Spleen (tissue), 11 donors: ENCODE results near the gene GPNMB. TPM values are rescaled to one million over a fixed set of nuclear protein-coding genes. Genes with fewer than 3 reads are reported as not detected.

Source experiments
- DNase-seq: peaks from one replicate; pipeline ENCODE4 v3.0.0-alpha.2; 2020
- H3K27ac ChIP-seq, 8 donors: fragments of 200-600 bp; sonication (generic) in 7 of 8; 1 replicate in 4 of 8; 2 replicates in 4 of 8; pipeline versions ENCODE4 v1.5.0 to v1.8.0; 2016 to 2021; ENCODE audit warnings: inconsistent platforms in 4 of 8, mild to moderate bottlenecking in 4 of 8, moderate library complexity in 1 of 8
- H3K27me3 ChIP-seq, 7 donors: fragments of 200-600 bp; sonication (generic) in 6 of 7; replicated peaks in 1 of 7; 1 replicate in 4 of 7; 2 replicates in 3 of 7; pipeline versions ENCODE4 v1.5.0 to v1.8.0; 2016 to 2021; ENCODE audit warnings: inconsistent platforms in 3 of 7, mild to moderate bottlenecking in 1 of 7
- H3K36me3 ChIP-seq, 6 donors: fragments of 200-600 bp; sonication (generic) in 5 of 6; 1 replicate in 4 of 6; 2 replicates in 2 of 6; pipeline versions ENCODE4 v1.5.0 to v1.8.0; 2016 to 2021; ENCODE audit warnings: inconsistent platforms in 2 of 6
- H3K4me1 ChIP-seq, 6 donors: fragments of 200-600 bp; sonication (generic) in 5 of 6; 1 replicate in 3 of 6; 2 replicates in 3 of 6; pipeline versions ENCODE4 v1.5.0 to v1.8.0; 2016 to 2021; ENCODE audit warnings: inconsistent platforms in 3 of 6
- H3K4me3 ChIP-seq, 8 donors: fragments of 200-600 bp; sonication (generic) in 7 of 8; 1 replicate in 4 of 8; 2 replicates in 4 of 8; pipeline versions ENCODE4 v1.5.0 to v1.8.0; 2016 to 2021; ENCODE audit warnings: inconsistent platforms in 4 of 8, mild to moderate bottlenecking in 4 of 8, moderate library complexity in 2 of 8
- H3K9me3 ChIP-seq, 8 donors: fragments of 200-600 bp; sonication (generic) in 7 of 8; 1 replicate in 4 of 8; 2 replicates in 4 of 8; pipeline versions ENCODE4 v1.5.0 to v1.8.0; 2016 to 2021; ENCODE audit warnings: inconsistent platforms in 4 of 8
- POLR2A ChIP-seq, 3 donors: fragments of 450-650 bp; IDR thresholded peaks; one replicate each; pipeline ENCODE4 v1.5.1; 2017; ENCODE audit warnings: antibody characterized with exemption in 3 of 3, mild to moderate bottlenecking in 1 of 3
- POLR2AphosphoS5 ChIP-seq, 3 donors: sonication (generic); formaldehyde crosslinking; IDR thresholded peaks; one replicate each; pipeline ENCODE4 v1.5.1; 2017; ENCODE audit warnings: antibody characterized with exemption in 3 of 3
- WGBS, 5 donors: extraction: QIAGEN DNeasy Blood & Tissue Kit in 3 of 5; methylation state at CpG; one replicate each; pipeline versions ENCODE4 v1.1.5 to v1.1.7; 2013 to 2018; 5-methylcytosine and 5-hydroxymethylcytosine counted together
- intact Hi-C: fragments of 100-400 bp; cut with DNase I; formaldehyde crosslinking; loops from one replicate; pipeline ENCODE4 v1.15.0; 2023; ENCODE audit warnings: low total_unique reads
- polyA plus RNA-seq, 3 donors: library from polyadenylated mRNA; stranded (reverse); fragments of 200-250 nt; gene quantifications; one replicate each; pipeline ENCODE4 v1.2.1, GENCODE V29; 2013
- total RNA-seq, 7 donors: library from RNA; depleted of rRNA in 3 of 7; stranded (reverse); fragments of >200 nt in 3 of 7; fragmentation: NEBNext Ultra II Directional in 4 of 7; extraction: Animal tissue kit (Norgen Biotek cat#: 25700) in 4 of 7; gene quantifications; one replicate each; pipeline versions ENCODE4 v1.1.0 to v1.2.1, GENCODE V29; 2016 to 2021
- TF ChIP-seq, protein P1 (sequence below), 11 experiments: fragments of 200-600 bp in 7 of 11; fragments of 450-650 bp in 4 of 11; sonication (generic) in 4 of 11; IDR thresholded peaks in 8 of 11; conservative IDR thresholded peaks in 3 of 11; 1 replicate in 7 of 11; 2 replicates in 4 of 11; pipeline versions ENCODE4 v1.4.0 to v1.8.0; 2016 to 2021; ENCODE audit warnings: antibody characterized with exemption in 11 of 11, inconsistent platforms in 4 of 11, mild to moderate bottlenecking in 1 of 11
- donor health status: healthy with polysubstance abuse.
- donor health status: DM: no; HTN: no; CAD: no; lungs with moderate emphysema.
- donor health status: DM: no; HTN: no; CAD: no.
- donor health status: Bipolar disorder and iron deficiency.
- donor health status: healthy.
- donor health status: DM: no; HTN: no; CAD: no.
- donor health status: DM: yes; HTN: yes; CAD: no.

GPNMB gene
- total and polyA plus RNA-seq, 10 donors = 8.8 to 64.8 (median 28.9) TPM

DNA sequence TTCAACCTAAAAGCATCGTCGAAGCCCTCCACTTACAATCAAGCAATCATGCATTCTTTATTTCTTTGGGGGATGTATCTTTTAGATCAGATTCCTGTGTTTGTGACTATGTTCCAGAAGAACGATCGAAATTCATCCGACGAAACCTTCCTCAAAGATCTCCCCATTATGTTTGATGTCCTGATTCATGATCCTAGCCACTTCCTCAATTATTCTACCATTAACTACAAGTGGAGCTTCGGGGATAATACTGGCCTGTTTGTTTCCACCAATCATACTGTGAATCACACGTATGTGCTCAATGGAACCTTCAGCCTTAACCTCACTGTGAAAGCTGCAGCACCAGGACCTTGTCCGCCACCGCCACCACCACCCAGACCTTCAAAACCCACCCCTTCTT is 13.8 kb downstream of the GPNMB start:
- intact Hi-C loops = no loop called here
- Histone ChIP-seq H3K27ac (no peak overlapping the region), H3K9me3 (no peaks in the 10 kb centered on the region), H3K4me1 (peaks cover 0 to 5% (median 2%) of the 10 kb centered on the region in 6 donors), H3K4me3 (no peak overlapping the region), H3K36me3 (no peaks in the 10 kb centered on the region), H3K27me3 (peaks cover 0 to 4% (median 0%) of the 10 kb centered on the region in 7 donors)
- TF ChIP-seq POLR2A (IDR thresholded peaks at IDR 0.05) (no peak), POLR2AphosphoS5 (IDR thresholded peaks at IDR 0.05) (no peak)
- TF ChIP-seq, protein P1, sequence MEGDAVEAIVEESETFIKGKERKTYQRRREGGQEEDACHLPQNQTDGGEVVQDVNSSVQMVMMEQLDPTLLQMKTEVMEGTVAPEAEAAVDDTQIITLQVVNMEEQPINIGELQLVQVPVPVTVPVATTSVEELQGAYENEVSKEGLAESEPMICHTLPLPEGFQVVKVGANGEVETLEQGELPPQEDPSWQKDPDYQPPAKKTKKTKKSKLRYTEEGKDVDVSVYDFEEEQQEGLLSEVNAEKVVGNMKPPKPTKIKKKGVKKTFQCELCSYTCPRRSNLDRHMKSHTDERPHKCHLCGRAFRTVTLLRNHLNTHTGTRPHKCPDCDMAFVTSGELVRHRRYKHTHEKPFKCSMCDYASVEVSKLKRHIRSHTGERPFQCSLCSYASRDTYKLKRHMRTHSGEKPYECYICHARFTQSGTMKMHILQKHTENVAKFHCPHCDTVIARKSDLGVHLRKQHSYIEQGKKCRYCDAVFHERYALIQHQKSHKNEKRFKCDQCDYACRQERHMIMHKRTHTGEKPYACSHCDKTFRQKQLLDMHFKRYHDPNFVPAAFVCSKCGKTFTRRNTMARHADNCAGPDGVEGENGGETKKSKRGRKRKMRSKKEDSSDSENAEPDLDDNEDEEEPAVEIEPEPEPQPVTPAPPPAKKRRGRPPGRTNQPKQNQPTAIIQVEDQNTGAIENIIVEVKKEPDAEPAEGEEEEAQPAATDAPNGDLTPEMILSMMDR (IDR thresholded peaks at IDR 0.05 in 8 of 11, conservative IDR thresholded peaks at IDR 0.05 in 3 of 11) = no peak
- 85 to 91% (median 86%) methylated on average over 10 of the region's 10 CpGs for WGBS, 5 donors
- no peak for DNase-seq

DNA sequence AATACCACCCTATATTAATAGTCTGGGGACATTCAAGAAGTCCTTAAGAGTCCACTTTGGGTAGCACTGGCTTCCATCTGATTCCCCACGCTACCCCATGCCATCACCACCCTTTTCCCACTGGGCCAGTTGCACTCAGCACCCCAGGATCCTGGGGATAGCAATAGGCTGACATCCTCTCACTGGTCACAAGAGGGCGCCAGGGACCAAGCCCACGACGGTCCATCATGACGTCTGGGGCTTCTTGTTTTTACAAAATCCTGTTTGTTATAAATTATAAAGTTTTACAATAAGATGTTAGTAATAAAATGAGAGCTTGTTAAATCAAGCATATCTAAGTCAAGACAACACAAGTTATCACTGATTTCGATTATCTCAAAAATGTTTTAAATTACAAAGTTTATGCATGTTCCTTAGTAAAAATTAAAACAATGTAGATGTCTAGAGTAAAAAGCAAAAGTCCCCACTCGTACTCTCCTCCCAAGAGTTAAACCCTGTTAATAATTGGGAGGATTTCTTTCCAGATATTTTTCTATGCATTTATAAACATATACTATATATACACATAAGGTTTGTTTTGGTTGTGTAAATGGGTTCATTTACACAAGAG is 15.4 kb downstream of the GPNMB start:
- H3K9me3 ChIP-seq = no peaks in the 10 kb centered on the region
- peak; percentile 84 for DNase-seq
- no peak overlapping the region for H3K27ac ChIP-seq
- no peaks in the 10 kb centered on the region for H3K36me3 ChIP-seq
- TF ChIP-seq POLR2A (IDR thresholded peaks at IDR 0.05) (no peak), POLR2AphosphoS5 (IDR thresholded peaks at IDR 0.05) (no peak)
- TF ChIP-seq, protein P1 (IDR thresholded peaks at IDR 0.05 in 8 of 11, conservative IDR thresholded peaks at IDR 0.05 in 3 of 11) = peak in 10 of 11 experiments; percentile 28 to 85 (median 70)
- no peaks in the 10 kb centered on the region for H3K27me3 ChIP-seq
- WGBS, 5 donors = 4 to 10% (median 8%) methylated on average over 7 of the region's 7 CpGs
- intact Hi-C loops = no loop called here
- H3K4me1 ChIP-seq = peaks cover 0 to 5% (median 2%) of the 10 kb centered on the region in 6 donors
- H3K4me3 ChIP-seq = no peak overlapping the region

DNA sequence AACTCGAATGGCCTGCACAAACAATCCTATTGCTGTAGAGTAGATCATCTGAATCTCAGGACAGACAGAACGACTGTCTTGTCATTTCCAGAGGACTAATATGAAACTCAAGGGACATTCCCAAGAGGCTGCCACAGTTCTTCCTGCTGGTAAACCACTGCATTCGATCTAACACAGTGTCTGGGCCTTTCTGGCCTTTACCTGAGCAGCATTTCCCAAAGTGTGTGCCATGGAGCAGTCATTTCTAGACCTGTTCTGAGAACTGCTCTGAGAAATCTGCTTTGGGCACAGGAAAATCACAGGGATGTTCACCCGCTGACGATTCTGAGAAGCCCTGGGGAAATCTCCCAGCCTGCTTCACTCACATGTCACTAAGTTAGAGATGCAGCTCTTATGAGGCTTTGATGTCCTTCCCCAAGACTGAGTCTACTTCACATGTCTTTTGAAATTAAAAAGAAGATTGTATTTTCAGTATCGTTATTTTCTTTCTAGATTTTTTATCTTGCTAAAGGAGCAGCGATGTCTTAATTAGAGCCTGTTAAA is 18.4 kb downstream of the GPNMB start:
- H3K36me3 ChIP-seq = no peaks in the 10 kb centered on the region
- intact Hi-C loops = no loop called here
- H3K4me3 ChIP-seq = no peak overlapping the region
- H3K27me3 ChIP-seq = no peaks in the 10 kb centered on the region
- 73 to 78% (median 74%) methylated on average over 7 of the region's 7 CpGs for WGBS, 5 donors
- no peaks in the 10 kb centered on the region for H3K9me3 ChIP-seq
- DNase-seq = no peak
- peaks cover 0 to 5% (median 2%) of the 10 kb centered on the region in 6 donors for H3K4me1 ChIP-seq
- no peak for TF ChIP-seq POLR2A (IDR thresholded peaks at IDR 0.05)
- no peak for TF ChIP-seq POLR2AphosphoS5 (IDR thresholded peaks at IDR 0.05)
- TF ChIP-seq, protein P1 (IDR thresholded peaks at IDR 0.05 in 8 of 11, conservative IDR thresholded peaks at IDR 0.05 in 3 of 11) = no peak
- no peak overlapping the region for H3K27ac ChIP-seq

DNA sequence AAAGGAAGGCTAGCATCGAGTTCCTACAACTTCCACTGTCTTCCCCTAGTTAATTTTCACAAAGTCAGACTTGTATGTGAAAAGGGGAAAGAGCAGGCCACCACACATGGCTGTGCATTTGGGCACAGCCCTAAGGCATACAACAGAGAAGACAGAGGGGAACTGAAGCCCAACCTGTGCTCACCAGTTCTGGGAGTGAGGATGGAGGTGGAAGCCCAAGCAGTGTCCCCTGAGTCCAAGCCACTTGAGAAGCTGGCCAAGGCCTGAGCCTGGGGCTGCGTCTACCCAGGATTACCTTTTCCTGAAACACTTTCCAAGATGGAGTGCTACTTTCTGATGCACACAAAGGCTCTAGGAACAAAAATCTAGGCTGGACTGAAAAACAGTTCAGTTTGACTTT is 20.3 kb downstream of the GPNMB start:
- no peaks in the 10 kb centered on the region for H3K9me3 ChIP-seq
- H3K27ac ChIP-seq = no peak overlapping the region
- 80 to 92% (median 81%) methylated on average over 2 of the region's 2 CpGs for WGBS, 5 donors
- H3K27me3 ChIP-seq = no peaks in the 10 kb centered on the region
- intact Hi-C loops = no loop called here
- DNase-seq = no peak
- H3K4me3 ChIP-seq = no peak overlapping the region
- no peaks in the 10 kb centered on the region for H3K36me3 ChIP-seq
- TF ChIP-seq POLR2A (IDR thresholded peaks at IDR 0.05) (no peak), POLR2AphosphoS5 (IDR thresholded peaks at IDR 0.05) (no peak)
- TF ChIP-seq, protein P1 (IDR thresholded peaks at IDR 0.05 in 8 of 11, conservative IDR thresholded peaks at IDR 0.05 in 3 of 11) = no peak
- H3K4me1 ChIP-seq = peaks cover 0 to 3% (median 1%) of the 10 kb centered on the region in 6 donors
